ELF-1 (cell line): ENCODE measurements around the gene CCT4.
"Not testable (repeated sequence)": the region's sequence is repeated elsewhere in the genome, so short reads cannot be mapped to it uniquely, and the experiment has no call there.

ENCODE experiments used
- DNase-seq: peaks from one replicate; pipeline ENCODE4 v3.0.0-alpha.2; 2016; ENCODE audit warnings: low read depth, low spot score

The CCT4 gene

GRCh38 chr2:61878761-61879160 is 9.7 kb downstream of the CCT4 start:
- DNase-seq = no peak

- DNase-seq = no peak
Observed at GRCh38 chr2:61877571-61878245, 10.7 kb downstream of the CCT4 start.

GRCh38 chr2:61876400-61876799 is 12.1 kb downstream of the CCT4 start:
- DNase-seq = no peak

GRCh38 chr2:61866482-61867089 is 21.9 kb downstream of the CCT4 start:
- DNase-seq = not testable (repeated sequence)

- no peak for DNase-seq
Observed at GRCh38 chr2:61862085-61862484, 26.4 kb downstream of the CCT4 start.

GRCh38 chr2:61857224-61857623 is 31.2 kb downstream of the CCT4 start:
- no peak for DNase-seq

GRCh38 chr2:61855318-61855613 is 33.2 kb downstream of the CCT4 start:
- no peak for DNase-seq

GRCh38 chr2:61854564-61855317 is 33.7 kb downstream of the CCT4 start:
- DNase-seq = peak; percentile 98

- DNase-seq = peak; percentile 95
Observed at GRCh38 chr2:61853847-61854563, 34.5 kb downstream of the CCT4 start, which contains the start of gene FAM161A. FAM161A (minus strand) TSS chr2:61854060; CDS start chr2:61854041, 19 bp downstream.

- DNase-seq = peak; percentile 15
Observed at GRCh38 chr2:61853086-61853846, 35.2 kb downstream of the CCT4 start.

- not testable (repeated sequence) for DNase-seq
Observed at GRCh38 chr2:61851270-61851669, 37.2 kb downstream of the CCT4 start.

- no peak for DNase-seq
Observed at GRCh38 chr2:61845320-61845719, 43.1 kb downstream of the CCT4 start.

- DNase-seq = no peak
Observed at GRCh38 chr2:61841286-61841685, 47.2 kb downstream of the CCT4 start.

- DNase-seq = no peak
Observed at GRCh38 chr2:61834893-61835292, 53.6 kb downstream of the CCT4 start.

GRCh38 chr2:61833971-61834370 is 54.5 kb downstream of the CCT4 start:
- no peak for DNase-seq

GRCh38 chr2:61832183-61832841 is 56.1 kb downstream of the CCT4 start:
- no peak for DNase-seq

- DNase-seq = no peak
Observed at GRCh38 chr2:61822255-61822654, 66.2 kb downstream of the CCT4 start.
